HUES64 (cell line): ENCODE results near the gene SLC6A6.
"Not testable (repeated sequence)": the region's sequence is repeated elsewhere in the genome, so short reads cannot be mapped to it uniquely, and the experiment has no call there.

ENCODE experiments used
- H3K27ac ChIP-seq: 2 replicates; pipeline ENCODE4 v1.7.0; 2013; ENCODE audit warnings: low read depth, low read length, inconsistent platforms
- H3K27me3 ChIP-seq: 2 replicates; pipeline ENCODE4 v1.6.1; 2013; ENCODE audit warnings: mild to moderate bottlenecking, low read length; ENCODE audit not compliant: insufficient read depth
- H3K36me3 ChIP-seq: 2 replicates; pipeline ENCODE4 v1.6.1; 2013; ENCODE audit warnings: mild to moderate bottlenecking, low read length; ENCODE audit not compliant: insufficient read depth
- H3K4me1 ChIP-seq: 2 replicates; pipeline ENCODE4 v1.6.1; 2013; ENCODE audit warnings: mild to moderate bottlenecking, low read length, moderate library complexity; ENCODE audit not compliant: insufficient read depth
- H3K4me3 ChIP-seq: 2 replicates; pipeline ENCODE4 v1.5.1; 2013; ENCODE audit warnings: mild to moderate bottlenecking, low read length, moderate library complexity
- H3K9ac ChIP-seq: 2 replicates; pipeline ENCODE4 v1.6.1; 2013; ENCODE audit warnings: mild to moderate bottlenecking, low read depth, low read length
- H3K9me3 ChIP-seq: 2 replicates; pipeline ENCODE4 v1.6.1; 2013; ENCODE audit warnings: low read depth, low read length; ENCODE audit not compliant: insufficient read depth
- WGBS: fragments of 150-250, 120-280 bp; methylation state at CpG from one replicate; pipeline ENCODE4 v1.1.7; 2013; ENCODE audit warnings: missing lambda C conversion rate; 5-methylcytosine and 5-hydroxymethylcytosine counted together

Gene SLC6A6

DNA sequence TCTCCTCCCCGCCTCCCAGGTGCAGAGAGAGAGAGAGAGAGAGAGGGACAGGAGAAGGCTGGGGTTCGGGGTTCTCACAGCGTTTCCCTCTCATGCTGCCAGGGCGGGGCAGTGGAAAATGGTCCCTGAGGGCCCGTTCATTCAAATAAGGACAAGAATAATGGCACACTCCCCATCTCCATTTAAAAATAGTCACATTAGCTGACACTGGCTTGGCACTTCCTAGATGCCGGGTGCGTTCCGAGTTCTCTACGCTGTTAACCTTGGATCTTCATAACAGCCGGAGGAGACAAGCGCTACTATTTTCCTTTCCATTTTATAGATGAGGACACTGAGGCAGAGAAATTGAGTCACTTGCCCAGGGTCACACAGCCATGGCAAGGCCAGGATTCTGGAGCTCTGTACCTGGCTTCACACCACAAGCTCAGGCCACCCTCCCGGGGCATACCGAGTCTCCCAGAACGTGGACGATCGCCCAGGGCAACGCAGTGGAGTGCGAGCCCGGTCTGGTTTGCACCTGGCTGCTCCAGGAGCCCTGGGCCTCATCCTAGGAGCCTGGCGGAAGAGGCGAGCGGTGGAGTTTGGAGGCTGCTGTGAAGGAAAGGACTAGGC lies 608 bp upstream of the SLC6A6 start:
- Histone ChIP-seq H3K36me3 (peaks cover 7% of the 10 kb centered on the region; the same call in 1 of the 2 replicates), H3K4me3 (peak overlapping the region; percentile 71), H3K4me1 (peaks cover 12% of the 10 kb centered on the region; the same call in 1 of the 2 replicates), H3K9ac (peak overlapping the region; percentile 71), H3K27ac (peak overlapping the region; percentile 57; the same call in 1 of the 2 replicates), H3K9me3 (no peaks in the 10 kb centered on the region), H3K27me3 (no peaks in the 10 kb centered on the region)
- 47% methylated on average over 22 of the region's 22 CpGs for WGBS

DNA sequence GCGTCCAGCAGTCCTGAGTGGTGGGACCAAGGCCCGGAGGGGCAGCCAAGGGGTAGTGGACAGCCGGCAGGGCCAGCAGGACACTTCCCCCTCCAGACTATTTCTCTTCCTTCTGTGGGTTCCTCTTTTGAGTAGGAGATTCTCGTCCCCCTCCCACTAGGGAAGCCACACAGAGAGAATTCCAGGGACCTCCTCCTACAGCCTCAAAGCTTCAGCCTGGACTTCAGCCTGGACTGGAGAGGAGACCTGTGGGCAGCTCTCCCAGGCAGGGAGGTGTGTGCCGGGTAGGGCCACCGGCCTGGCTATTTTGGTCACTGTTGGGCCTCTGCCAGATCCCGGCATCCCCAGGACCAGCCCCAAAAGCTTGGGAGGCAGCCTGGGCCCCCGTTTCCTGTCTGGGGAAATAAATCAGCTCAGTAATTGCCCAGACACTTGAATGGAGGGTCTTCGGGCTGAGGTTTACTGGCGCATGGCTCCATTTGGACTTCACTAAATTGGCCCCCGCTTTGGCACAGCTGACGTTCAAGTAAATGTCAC lies 1.3 kb downstream of the SLC6A6 start:
- WGBS, result 29% methylated on average over 12 of the region's 12 CpGs
- H3K27ac ChIP-seq, result no peak overlapping the region
- no peaks in the 10 kb centered on the region for H3K9me3 ChIP-seq
- peak overlapping the region; percentile 71 for H3K4me3 ChIP-seq
- peaks cover 8% of the 10 kb centered on the region; the same call in 1 of the 2 replicates for H3K36me3 ChIP-seq
- peaks cover 12% of the 10 kb centered on the region; the same call in 1 of the 2 replicates for H3K4me1 ChIP-seq
- peak overlapping the region; percentile 93 for H3K9ac ChIP-seq
- no peaks in the 10 kb centered on the region for H3K27me3 ChIP-seq

DNA sequence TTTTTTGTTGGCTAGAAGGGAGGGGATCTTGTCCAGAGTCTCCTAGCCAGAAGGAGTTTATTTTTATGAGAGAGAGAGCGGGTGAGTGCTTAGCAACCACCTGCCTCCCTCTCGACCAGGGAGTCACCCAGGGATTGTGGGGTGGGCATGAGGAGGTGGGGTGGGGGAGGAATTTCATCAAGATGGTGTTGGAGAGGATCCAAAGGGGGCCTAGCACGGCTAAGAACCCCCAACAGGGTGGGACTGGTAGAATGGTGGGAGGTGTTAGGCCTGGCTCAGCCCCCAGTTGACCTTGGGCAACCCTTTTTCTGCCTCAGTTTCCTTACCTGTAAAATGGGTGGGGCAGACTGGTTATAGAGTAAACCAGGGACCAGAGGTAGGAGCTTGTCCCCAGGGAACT lies 1.8 kb downstream of the SLC6A6 start:
- Histone ChIP-seq H3K4me3 (peak overlapping the region; percentile 71), H3K9ac (no peak overlapping the region)

DNA sequence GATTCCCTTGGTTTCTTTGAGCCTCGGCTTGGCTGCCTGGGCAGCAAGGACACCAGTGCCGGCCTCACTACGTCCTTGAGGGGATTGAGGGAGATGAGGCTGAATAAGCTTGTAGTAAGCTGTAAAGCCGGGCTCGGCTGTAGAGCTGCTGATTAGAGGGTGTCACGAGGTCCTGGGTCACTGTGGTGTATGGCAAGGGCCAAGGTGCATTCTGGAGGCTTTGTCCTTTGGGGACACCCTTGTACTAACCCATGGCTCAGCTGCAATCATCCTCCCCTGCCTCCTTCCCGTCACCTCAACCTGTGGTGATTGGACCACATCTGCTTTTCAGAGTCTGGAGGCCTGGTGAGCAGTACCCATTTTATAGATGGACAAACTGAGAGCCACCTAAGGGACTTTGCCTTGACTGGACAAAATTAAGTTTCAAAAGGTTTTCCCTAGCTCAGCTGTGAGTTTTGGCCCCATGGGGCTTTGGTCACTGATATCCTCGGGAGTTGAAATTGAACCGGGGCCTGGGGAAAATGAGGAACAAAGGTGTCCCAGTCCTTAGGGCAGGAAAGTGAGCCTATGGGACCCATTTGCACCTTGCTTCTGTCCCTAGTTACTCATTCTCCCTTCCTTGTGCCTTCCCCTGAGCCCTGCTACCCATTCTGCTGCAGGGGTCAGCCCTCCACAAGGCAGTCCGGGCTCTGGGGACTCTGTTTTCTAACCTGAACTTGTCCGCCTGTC lies 2.4 kb downstream of the SLC6A6 start:
- Histone ChIP-seq H3K27ac (no peak overlapping the region), H3K36me3 (peaks cover 11% of the 10 kb centered on the region; the same call in 1 of the 2 replicates), H3K4me1 (peaks cover 12% of the 10 kb centered on the region; the same call in 1 of the 2 replicates), H3K9me3 (no peaks in the 10 kb centered on the region), H3K27me3 (no peaks in the 10 kb centered on the region), H3K9ac (no peak overlapping the region), H3K4me3 (peak overlapping the region; percentile 71)
- 91% methylated on average over 11 of the region's 11 CpGs for WGBS

More for the DNA sequence above, 1.8 kb downstream of the SLC6A6 start:
- WGBS, result 60% methylated on average over 3 of the region's 3 CpGs
- H3K27me3 ChIP-seq, result no peaks in the 10 kb centered on the region
- H3K4me1 ChIP-seq, result peaks cover 12% of the 10 kb centered on the region; the same call in 1 of the 2 replicates
- H3K27ac ChIP-seq, result no peak overlapping the region
- H3K9me3 ChIP-seq, result no peaks in the 10 kb centered on the region
- H3K36me3 ChIP-seq, result peaks cover 8% of the 10 kb centered on the region; the same call in 1 of the 2 replicates

DNA sequence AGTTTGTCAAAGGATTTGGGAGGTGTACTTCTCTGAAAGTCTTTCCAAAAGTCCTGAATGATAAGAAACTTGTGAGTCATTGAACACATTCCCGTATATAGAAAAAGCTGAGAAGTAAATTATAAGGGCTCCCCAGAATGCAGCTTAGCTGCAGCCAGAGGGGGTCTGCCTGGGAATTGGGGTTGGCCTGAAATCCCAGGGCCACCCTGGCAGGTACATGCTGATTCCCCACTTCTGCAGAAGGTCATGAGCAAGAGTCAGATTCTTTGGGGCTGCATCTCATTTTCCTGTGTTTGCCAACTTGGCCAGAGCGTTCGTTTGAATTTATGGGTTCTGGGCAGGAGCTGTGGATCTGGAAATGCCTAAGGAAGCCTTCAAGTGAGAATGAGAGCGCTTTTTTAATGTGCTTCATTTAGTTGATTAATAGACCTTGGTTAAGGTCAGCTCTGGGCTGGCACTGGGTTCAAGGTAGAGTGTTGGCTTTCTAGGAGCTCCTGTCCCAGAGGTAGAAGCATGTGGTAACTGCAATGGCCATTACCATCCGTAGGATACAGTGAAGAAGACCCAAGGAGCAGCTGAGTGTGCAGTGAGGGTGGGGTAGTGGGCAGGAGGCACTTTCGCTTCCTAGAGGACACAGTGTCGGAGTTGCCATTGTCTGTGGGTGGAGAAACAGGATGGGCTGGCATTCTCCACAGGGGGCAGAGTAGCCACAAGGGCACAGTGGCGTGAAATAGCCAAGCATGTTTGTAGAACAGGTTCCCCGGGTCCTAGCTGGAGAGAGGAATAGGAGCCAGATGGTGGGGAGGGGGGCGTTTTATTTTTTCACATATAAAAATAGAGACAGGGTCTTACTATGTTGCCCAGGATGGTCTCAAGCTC lies 3.2 kb downstream of the SLC6A6 start:
- 88% methylated on average over 9 of the region's 10 CpGs for WGBS
- no peaks in the 10 kb centered on the region for H3K9me3 ChIP-seq
- no peak overlapping the region for H3K9ac ChIP-seq
- no peak overlapping the region for H3K27ac ChIP-seq
- H3K4me3 ChIP-seq, result no peak overlapping the region
- H3K27me3 ChIP-seq, result no peaks in the 10 kb centered on the region
- peaks cover 11% of the 10 kb centered on the region; the same call in 1 of the 2 replicates for H3K36me3 ChIP-seq
- H3K4me1 ChIP-seq, result peaks cover 12% of the 10 kb centered on the region; the same call in 1 of the 2 replicates

DNA sequence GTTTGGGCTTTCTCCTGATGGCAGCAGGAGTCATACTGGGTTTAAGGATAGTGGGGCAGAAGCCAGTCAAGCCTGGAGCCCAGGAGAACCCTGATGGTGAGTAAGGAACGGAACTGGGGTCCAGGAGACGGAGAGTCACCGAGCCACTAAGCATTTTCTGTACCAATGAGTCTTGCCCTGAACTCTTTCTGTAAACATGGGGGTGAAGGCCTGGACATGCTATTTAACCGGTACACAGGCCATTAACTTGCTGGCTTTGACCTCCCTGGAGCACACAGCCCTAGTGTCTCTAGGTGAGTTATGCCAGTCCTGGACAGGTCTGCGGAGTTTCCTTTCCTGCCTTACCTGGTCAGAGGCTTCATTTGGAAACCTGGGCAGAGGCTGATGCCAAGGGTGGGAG lies 3.9 kb downstream of the SLC6A6 start:
- Histone ChIP-seq H3K9me3 (no peaks in the 10 kb centered on the region), H3K36me3 (peaks cover 18% of the 10 kb centered on the region; the same call in 1 of the 2 replicates), H3K27ac (no peak overlapping the region), H3K4me1 (peaks cover 17% of the 10 kb centered on the region), H3K9ac (no peak overlapping the region), H3K27me3 (no peaks in the 10 kb centered on the region), H3K4me3 (no peak overlapping the region)
- 77% methylated on average over 5 of the region's 5 CpGs for WGBS

DNA sequence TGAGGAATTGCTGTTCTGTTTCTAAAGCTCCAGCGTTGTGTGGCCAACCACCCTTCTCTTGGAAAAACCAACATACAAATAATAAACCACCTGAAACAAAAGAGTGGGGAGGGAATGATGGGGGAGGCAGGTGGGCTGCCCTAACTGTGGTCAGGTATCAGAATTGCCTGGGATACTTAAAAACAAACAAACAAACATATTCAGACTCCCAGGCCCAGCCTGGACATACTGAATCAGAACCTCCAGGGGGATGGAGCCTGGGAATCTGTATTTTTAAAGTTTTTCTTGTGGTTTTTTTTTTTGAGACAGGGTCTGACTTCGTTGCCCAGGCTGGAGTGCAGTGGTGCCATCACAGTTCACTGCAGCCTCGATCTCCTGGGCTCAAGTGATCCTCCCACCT lies 4.4 kb downstream of the SLC6A6 start:
- Histone ChIP-seq H3K4me1 (peaks cover 20% of the 10 kb centered on the region), H3K36me3 (peaks cover 20% of the 10 kb centered on the region; the same call in 1 of the 2 replicates), H3K27me3 (no peaks in the 10 kb centered on the region), H3K9me3 (no peaks in the 10 kb centered on the region), H3K9ac (no peak overlapping the region), H3K4me3 (no peak overlapping the region), H3K27ac (no peak overlapping the region)
- WGBS, result 94% methylated on average over 2 of the region's 3 CpGs

DNA sequence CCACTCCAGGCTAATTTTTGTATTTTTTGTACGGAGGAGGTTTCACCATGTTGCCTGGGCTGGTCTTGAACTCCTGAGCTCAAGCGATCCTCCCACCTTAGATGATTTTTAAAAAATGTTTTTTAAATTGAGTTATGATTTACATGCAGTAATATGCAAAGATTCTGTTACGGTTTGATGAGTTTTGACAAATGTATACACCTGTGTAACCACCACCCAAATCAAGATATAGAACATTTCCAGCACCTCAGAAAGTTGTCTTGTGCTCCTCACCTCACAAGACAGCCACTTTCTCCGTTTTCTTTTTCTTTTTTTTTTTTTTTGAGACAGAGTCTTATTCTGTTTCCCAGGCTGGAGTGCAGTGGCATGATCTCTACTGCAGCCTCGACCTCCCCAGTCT lies 4.8 kb downstream of the SLC6A6 start:
- Histone ChIP-seq H3K4me1 (peaks cover 22% of the 10 kb centered on the region), H3K9me3 (no peaks in the 10 kb centered on the region), H3K9ac (no peak overlapping the region), H3K27me3 (no peaks in the 10 kb centered on the region), H3K36me3 (peaks cover 20% of the 10 kb centered on the region; the same call in 1 of the 2 replicates), H3K4me3 (no peak overlapping the region), H3K27ac (no peak overlapping the region)
- WGBS, result 96% methylated on average over 4 of the region's 5 CpGs

DNA sequence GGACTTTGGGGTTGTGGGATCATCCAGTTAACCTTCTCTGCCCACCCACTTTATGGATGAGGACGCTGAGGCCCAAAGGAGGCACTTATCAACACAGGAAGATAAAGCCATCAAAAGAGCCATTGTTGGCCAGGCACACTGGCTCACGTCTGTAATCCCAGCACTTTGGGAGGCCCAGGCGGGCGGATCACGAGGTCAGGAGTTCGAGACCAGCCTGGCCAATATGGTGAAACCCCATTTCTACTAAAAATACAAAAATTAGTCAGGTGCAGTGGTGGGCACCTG lies 7.3 kb downstream of the SLC6A6 start:
- H3K27me3 ChIP-seq, H3K9ac ChIP-seq, H3K27ac ChIP-seq, H3K9me3 ChIP-seq, H3K4me3 ChIP-seq: not testable (repeated sequence)
- WGBS, result 79% methylated on average over 6 of the region's 6 CpGs
- Histone ChIP-seq H3K36me3 (peaks cover 20% of the 10 kb centered on the region; the same call in 1 of the 2 replicates), H3K4me1 (peaks cover 40% of the 10 kb centered on the region)

DNA sequence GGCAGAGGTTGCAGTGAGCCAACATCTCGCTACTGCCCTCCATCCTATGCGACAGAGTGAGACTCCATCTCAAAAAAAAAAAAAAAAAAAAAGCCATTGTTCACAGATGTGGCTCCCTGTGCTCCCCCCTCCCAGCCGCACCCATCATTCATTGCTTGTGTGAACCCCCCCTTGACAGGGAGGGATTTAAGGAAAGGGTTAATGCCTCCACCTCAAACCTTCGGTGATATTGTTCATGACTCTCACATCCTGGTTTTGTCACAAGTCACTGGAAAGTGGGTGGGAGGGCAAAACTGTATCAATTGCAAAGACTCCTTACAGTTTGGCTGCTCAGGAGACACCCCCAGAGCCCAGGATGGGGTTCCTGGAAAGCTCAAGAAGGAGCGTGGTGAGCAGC lies 7.7 kb downstream of the SLC6A6 start:
- WGBS, result 96% methylated on average over 4 of the region's 5 CpGs
- no peak overlapping the region for H3K9ac ChIP-seq

More for the DNA sequence above, 7.7 kb downstream of the SLC6A6 start:
- no peaks in the 10 kb centered on the region for H3K27me3 ChIP-seq
- H3K9me3 ChIP-seq, result no peaks in the 10 kb centered on the region
- no peak overlapping the region for H3K27ac ChIP-seq
- H3K4me3 ChIP-seq, result no peak overlapping the region
- H3K36me3 ChIP-seq, result peaks cover 20% of the 10 kb centered on the region; the same call in 1 of the 2 replicates
- H3K4me1 ChIP-seq, result peaks cover 38% of the 10 kb centered on the region
